Measurements from ENCODE around the gene UGT1A9. TPM values are rescaled to one million over a fixed set of nuclear protein-coding genes. Genes with fewer than 3 reads are reported as not detected.

UGT1A9 gene
- total RNA-seq, 1 donor from 2014 or later = not detected

DNA sequence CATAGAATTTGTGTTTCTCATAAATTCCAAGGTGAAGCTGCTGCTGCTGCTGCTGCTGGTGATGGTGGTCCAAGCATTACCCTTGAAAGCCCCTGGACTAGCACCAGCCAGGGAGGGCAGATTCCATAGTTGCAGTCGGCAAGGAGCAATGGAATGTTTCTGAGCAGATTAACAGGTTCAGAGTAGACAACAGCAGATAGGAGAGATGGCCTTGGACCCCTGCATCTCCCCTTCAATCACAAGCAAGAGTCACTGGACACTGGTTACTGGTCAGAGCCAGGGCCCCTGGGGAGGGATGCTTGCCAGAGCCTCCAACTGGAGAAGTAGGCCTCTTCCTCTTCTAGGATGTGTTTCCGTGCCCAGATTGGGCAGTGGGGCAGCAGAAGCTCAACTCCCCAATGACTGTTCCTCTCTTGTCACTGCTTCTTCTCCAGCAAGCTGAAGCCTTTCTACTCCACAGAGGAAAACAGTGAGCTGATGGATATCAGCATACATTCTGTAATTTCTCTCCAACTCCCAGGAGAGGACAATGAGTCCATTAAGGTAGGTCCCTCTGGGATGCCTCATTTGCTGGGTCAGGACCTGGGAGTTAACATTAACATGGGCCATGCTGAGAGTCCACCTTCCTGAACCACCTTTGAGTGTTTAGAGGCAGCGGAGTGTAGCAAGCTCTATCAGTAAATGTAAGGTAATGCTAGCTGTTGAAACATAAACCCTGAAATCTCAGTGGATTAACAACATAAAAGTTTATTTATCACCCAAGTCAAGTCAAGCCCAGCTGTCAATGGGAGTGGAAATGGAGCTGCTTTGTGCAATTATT, 141.7 kb downstream of the UGT1A9 start:
- H3K27me3 Mint-ChIP-seq (ENCODE audit: unreplicated experiment) = no peaks in the 10 kb centered on the region
- no peaks in the 10 kb centered on the region for H3K36me3 Mint-ChIP-seq (ENCODE audit: unreplicated experiment)
- H3K4me1 Mint-ChIP-seq (ENCODE audit: low read depth, unreplicated experiment) = peaks cover 3% of the 10 kb centered on the region
- TF ChIP-seq, protein P1, sequence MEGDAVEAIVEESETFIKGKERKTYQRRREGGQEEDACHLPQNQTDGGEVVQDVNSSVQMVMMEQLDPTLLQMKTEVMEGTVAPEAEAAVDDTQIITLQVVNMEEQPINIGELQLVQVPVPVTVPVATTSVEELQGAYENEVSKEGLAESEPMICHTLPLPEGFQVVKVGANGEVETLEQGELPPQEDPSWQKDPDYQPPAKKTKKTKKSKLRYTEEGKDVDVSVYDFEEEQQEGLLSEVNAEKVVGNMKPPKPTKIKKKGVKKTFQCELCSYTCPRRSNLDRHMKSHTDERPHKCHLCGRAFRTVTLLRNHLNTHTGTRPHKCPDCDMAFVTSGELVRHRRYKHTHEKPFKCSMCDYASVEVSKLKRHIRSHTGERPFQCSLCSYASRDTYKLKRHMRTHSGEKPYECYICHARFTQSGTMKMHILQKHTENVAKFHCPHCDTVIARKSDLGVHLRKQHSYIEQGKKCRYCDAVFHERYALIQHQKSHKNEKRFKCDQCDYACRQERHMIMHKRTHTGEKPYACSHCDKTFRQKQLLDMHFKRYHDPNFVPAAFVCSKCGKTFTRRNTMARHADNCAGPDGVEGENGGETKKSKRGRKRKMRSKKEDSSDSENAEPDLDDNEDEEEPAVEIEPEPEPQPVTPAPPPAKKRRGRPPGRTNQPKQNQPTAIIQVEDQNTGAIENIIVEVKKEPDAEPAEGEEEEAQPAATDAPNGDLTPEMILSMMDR (IDR thresholded peaks at IDR 0.05; ENCODE audit: partially characterized antibody, unreplicated experiment) = no peak
- H3K27ac Mint-ChIP-seq (ENCODE audit: unreplicated experiment) = no peak overlapping the region
- H3K4me3 Mint-ChIP-seq (ENCODE audit: unreplicated experiment) = no peak overlapping the region
- H3K9me3 Mint-ChIP-seq (ENCODE audit: unreplicated experiment) = peaks cover 6% of the 10 kb centered on the region
- no peak for DNase-seq

- H3K36me3 Mint-ChIP-seq (ENCODE audit: unreplicated experiment) = no peaks in the 10 kb centered on the region
- peaks cover 2% of the 10 kb centered on the region for H3K27me3 Mint-ChIP-seq (ENCODE audit: unreplicated experiment)
- TF ChIP-seq, protein P1 (IDR thresholded peaks at IDR 0.05; ENCODE audit: partially characterized antibody, unreplicated experiment) = no peak
- DNase-seq = no peak
- peaks cover 6% of the 10 kb centered on the region for H3K9me3 Mint-ChIP-seq (ENCODE audit: unreplicated experiment)
- H3K4me3 Mint-ChIP-seq (ENCODE audit: unreplicated experiment) = no peak overlapping the region
- peaks cover 3% of the 10 kb centered on the region for H3K4me1 Mint-ChIP-seq (ENCODE audit: low read depth, unreplicated experiment)
- H3K27ac Mint-ChIP-seq (ENCODE audit: unreplicated experiment) = no peak overlapping the region
Measured at GRCh38 chr2:233814056-233814835, 142.5 kb downstream of the UGT1A9 start.

GRCh38 chr2:233815861-233816260, 144.2 kb downstream of the UGT1A9 start:
- peaks cover 5% of the 10 kb centered on the region for H3K27me3 Mint-ChIP-seq (ENCODE audit: unreplicated experiment)
- TF ChIP-seq, protein P1 (IDR thresholded peaks at IDR 0.05; ENCODE audit: partially characterized antibody, unreplicated experiment) = no peak
- peaks cover 1% of the 10 kb centered on the region for H3K9me3 Mint-ChIP-seq (ENCODE audit: unreplicated experiment)
- DNase-seq = no peak
- H3K27ac Mint-ChIP-seq (ENCODE audit: unreplicated experiment) = no peak overlapping the region
- H3K4me1 Mint-ChIP-seq (ENCODE audit: low read depth, unreplicated experiment) = peaks cover 3% of the 10 kb centered on the region
- H3K4me3 Mint-ChIP-seq (ENCODE audit: unreplicated experiment) = no peak overlapping the region
- H3K36me3 Mint-ChIP-seq (ENCODE audit: unreplicated experiment) = no peaks in the 10 kb centered on the region

DNA sequence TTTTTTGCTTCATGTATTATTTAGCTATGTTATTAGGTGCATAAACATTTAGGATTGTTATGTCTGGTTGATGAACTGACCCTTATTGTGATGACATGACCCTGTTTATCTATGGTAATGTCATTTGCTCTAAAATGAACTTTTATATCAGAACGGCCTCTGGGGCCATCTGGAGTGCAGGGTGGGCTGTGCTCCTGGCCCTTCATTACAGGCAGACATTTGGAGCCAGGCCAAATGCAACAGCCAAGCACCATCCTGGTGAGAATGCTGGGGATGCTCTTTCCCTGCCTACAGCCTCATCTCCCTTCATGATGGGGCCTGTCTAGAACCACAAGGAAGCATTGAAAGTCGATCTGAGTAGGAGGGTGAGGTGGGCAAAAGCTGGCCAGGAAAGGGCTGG, 144.6 kb downstream of the UGT1A9 start:
- DNase-seq = no peak
- H3K9me3 Mint-ChIP-seq (ENCODE audit: unreplicated experiment) = peaks cover 4% of the 10 kb centered on the region
- H3K36me3 Mint-ChIP-seq (ENCODE audit: unreplicated experiment) = no peaks in the 10 kb centered on the region
- peaks cover 3% of the 10 kb centered on the region for H3K4me1 Mint-ChIP-seq (ENCODE audit: low read depth, unreplicated experiment)
- peaks cover 7% of the 10 kb centered on the region for H3K27me3 Mint-ChIP-seq (ENCODE audit: unreplicated experiment)
- H3K27ac Mint-ChIP-seq (ENCODE audit: unreplicated experiment) = no peak overlapping the region
- no peak overlapping the region for H3K4me3 Mint-ChIP-seq (ENCODE audit: unreplicated experiment)
- TF ChIP-seq, protein P1 (IDR thresholded peaks at IDR 0.05; ENCODE audit: partially characterized antibody, unreplicated experiment) = no peak

- Mint-ChIP-seq H3K27me3 (ENCODE audit: unreplicated experiment) (peaks cover 7% of the 10 kb centered on the region), H3K9me3 (ENCODE audit: unreplicated experiment) (peaks cover 4% of the 10 kb centered on the region), H3K4me3 (ENCODE audit: unreplicated experiment) (no peak overlapping the region), H3K4me1 (ENCODE audit: low read depth, unreplicated experiment) (peaks cover 3% of the 10 kb centered on the region), H3K36me3 (ENCODE audit: unreplicated experiment) (no peaks in the 10 kb centered on the region), H3K27ac (ENCODE audit: unreplicated experiment) (no peak overlapping the region)
- TF ChIP-seq, protein P1 (IDR thresholded peaks at IDR 0.05; ENCODE audit: partially characterized antibody, unreplicated experiment) = no peak
- no peak for DNase-seq
Measured at GRCh38 chr2:233816771-233817170, 145.1 kb downstream of the UGT1A9 start.

Measured in glutamatergic neuron (in vitro differentiated cells).